A204.1 (cell line): Measurements from ENCODE around the gene SLC12A8.

Experiments
- FAIRE-seq: peaks from 2 replicates; lab custom pipeline; 2012; peaks lifted over from hg19 to GRCh38; lab: Jason Lieb, UNC

Gene SLC12A8

GRCh38 chr3:125186261-125186787, 26.2 kb downstream of the SLC12A8 start:
- no peak for FAIRE-seq

DNA sequence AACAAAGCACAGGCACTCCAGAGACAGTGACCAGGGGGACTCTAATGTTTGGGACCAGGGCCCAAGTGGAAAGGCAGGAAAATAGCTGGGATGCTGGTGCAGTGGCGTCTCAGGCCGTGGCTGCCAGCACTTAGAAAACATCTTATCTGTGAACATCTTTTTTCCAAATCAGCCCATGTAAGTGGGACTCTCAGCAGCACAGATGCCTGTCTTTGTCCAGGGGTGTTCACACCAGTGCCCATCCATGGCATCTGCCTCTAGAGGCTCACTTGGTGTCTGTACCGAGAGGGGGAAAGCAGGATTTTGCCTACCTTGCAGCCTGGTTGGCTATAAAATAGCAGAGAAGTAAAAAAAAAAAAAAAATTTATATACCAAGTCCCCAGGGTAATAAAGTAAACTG, 26.7 kb downstream of the SLC12A8 start:
- FAIRE-seq: no peak

- FAIRE-seq: no peak
Observed at GRCh38 chr3:125179884-125180240, 32.7 kb downstream of the SLC12A8 start.

- FAIRE-seq: no peak
Observed at GRCh38 chr3:125179143-125179883, 33.2 kb downstream of the SLC12A8 start.

DNA sequence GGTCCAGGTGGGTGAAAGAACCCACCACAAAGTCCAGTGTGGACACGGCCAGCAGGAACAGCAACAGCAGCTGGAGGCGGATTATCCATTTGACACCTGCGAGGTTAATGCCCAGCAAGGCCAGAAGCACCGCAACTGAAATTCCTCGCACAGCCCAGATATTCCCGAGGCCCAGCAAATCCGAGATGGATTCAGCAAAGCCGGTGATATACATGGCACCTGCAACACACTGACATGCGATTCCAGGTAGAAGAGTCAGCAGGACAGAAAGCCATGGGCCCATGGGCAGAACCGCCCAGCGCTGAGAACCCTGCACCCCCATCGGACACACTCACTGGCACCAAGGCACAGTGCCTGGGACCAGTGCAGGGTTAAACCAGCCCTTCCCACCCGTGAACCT, 34.8 kb downstream of the SLC12A8 start:
- FAIRE-seq: no peak

DNA sequence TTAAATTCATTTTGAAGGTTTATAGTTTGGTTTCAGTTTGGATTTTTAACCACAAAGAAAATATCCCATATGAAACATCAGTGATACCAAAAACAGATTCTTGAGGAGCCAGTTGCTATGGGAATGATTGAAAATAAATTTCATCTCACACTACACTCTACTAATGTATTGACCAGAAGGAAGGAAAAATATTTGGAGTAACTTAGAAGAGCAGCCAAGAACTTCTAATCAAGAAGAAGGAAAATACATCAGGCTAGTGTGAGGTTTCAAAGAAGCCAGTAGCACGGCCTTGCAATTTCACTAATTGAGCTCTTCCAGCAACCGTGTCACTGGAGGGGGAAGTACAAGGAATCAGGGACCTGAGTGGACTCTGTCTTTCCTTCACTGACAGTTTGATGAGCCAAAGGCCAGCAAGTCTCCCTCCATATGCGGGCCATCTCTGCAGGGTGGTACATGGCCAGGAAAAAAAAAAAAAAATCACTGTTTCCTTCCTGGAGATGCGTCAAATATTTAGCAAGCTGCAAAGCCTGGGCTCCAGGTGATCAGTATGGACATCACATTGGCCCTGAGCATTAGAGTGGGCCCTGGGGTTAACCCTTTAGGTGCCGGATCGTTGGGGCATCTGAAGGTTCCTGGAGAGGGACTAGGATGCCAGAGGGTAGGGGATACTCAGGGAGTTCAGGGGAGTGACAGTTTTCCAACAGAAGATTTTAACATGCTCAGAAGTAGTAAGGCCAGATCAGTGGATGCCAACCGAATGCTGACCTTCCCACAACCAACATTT, 37.1 kb downstream of the SLC12A8 start:
- FAIRE-seq: no peak

GRCh38 chr3:125172346-125172745, 40.2 kb downstream of the SLC12A8 start:
- FAIRE-seq: no peak

DNA sequence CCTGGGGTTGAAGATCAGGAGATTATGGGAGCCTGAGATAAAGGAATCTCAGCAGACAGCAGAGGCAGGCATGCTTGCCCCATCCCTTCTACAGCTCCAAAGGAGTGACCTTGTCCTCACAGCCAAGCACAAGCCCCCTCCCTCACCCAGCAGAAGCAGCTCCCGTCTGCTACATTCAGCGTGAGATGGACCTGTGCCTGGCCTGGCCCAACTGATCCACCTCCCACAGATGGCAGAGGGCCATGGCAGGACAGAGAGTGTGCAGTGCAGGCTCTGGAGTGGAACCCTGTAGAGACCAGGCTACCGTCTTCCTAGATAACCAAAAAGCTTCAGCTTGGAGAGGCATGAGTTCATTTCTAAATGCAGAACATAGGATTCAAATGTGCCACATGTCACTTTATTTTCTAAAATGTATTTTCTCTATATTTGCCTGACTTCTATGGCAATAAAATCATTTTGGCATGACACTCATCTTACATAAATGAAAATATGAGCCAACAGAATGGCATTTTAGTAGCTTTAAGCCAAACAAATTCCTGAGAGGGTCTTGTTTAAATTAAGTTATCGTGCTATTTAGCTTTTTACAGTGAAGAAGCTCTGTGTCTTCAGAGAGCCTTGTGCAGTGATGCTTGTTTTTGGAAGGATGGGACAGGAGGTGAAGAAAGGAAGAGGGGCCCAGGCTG, 43.7 kb downstream of the SLC12A8 start:
- no peak for FAIRE-seq

DNA sequence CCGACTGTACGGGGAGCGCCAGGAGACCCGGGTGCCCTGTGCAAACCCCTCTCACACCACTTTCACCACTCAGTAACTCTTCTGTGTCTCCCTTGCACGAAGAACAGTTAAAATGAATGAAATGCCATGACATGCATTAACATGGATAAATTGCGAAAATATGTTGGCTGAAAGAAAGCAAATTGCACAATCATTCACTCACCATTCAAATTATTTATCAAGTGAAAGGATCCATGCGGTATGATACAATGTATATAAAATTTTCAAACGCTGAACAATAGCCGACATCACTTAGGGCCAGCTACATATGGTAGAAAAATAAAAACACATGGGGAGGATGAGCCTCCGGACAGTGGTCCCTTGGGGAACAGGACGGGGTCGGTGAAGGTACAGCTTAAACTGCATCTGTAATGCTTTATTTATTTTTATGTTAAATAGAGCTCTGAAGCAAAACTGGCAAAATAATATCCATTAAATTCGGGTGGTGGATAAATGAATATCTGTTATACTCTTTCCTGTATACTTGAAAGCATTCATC, 45.9 kb downstream of the SLC12A8 start:
- no peak for FAIRE-seq

DNA sequence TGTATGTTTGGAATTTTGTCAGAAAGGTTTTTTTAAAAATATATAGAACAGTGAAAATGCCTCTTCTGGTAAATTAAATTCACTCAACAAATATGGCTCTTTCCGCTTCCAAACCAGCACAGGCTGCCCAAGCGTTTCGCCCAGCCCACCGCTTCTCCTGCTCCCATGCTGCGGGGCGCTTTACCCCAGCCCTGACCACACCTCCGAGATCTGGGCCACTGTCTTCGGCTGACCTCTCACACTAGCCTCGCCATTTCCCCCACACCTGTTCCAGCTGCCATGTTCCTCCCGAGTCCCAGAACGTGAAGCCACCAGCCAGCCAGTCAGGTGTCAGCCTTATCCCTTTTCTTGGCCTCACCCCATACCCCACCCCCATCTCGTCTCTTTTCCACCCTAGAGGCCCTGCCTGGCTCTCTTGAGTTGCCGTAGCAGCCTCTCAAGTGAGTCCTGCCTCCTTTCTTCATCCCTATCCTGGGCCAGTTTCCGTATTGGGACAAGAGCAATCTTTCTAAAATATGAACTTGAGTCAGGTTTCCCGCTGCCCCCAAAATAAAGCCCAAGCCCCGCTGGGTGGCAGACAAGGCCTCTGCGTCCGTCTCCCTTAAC, 46.5 kb downstream of the SLC12A8 start:
- no peak for FAIRE-seq

DNA sequence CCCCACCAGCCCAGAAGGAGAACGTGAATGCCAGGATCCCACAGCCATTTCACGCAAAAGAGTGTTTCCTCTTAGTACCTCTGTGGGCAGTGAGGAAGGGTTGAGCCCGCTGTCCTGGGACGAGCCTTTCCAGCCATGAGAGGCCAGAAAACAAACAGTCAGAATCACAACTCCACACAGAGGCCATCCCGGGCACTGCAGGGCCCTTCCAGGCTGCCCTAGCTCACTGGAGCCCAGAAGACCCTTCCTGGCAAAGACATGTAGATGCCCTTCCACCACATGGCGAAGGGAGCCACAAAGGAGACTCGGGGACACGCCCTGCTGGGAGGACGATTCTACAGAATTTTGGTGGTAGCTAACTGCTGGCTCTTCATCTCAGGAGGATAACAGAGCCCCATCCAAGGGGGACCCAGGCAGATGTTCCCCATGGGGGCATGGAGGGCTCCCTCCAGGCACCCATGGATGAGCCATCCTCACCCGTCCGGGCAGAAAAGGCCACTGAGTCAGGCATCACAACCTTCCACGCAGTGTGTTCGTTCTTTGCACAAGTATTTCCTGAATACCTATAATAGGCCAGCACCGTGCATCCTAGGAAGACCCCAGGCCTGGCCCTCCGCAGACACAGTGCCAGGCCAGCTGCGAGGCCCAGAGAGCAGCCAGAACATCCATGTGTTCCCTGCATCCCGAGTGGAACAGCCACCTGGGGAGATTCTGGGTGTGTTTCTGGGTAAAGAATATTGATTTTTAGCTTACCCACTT, 47.2 kb downstream of the SLC12A8 start:
- FAIRE-seq: no peak

GRCh38 chr3:125163739-125164601, 48.6 kb downstream of the SLC12A8 start:
- no peak for FAIRE-seq

- FAIRE-seq: no peak
Observed at GRCh38 chr3:125161607-125162219, 50.8 kb downstream of the SLC12A8 start.

DNA sequence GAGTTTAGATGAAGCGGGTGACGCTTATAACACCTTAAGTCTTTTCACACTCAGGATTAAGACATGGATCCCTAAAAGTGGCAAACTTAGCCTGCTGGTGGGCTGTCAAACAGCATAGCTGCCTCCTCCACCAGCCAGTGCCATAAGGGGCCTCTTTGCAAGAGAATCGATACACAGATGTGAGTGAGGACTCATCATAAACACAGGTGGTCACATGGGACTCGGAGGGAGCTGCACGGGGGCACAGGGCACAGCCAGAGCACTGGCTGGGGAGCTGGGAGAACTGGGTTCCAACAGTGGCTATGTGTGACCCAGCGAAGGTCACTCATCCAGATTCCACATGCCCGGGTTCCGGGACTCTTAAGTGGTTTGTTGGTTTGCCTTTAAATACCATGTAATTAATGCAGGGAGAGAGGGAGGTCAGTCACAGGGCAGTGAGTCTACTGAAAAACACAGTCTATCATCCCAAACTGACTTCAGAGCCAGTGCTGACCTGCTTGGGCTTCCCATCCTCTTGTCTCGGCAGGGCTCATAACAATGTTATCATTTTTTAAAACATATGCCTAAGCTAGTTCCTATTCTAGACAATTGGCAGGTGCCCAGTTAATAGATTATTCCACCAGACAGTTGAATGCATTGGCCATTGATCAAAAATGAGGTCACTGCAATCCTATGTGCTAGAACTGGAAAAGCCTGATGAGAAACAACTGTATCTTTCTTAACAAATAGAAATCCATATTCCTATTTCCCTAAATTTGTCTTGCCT, 51.8 kb downstream of the SLC12A8 start:
- FAIRE-seq: no peak

GRCh38 chr3:125157183-125157582, 55.4 kb downstream of the SLC12A8 start:
- FAIRE-seq: no peak

GRCh38 chr3:125156456-125156855, 56.1 kb downstream of the SLC12A8 start:
- FAIRE-seq: no peak

GRCh38 chr3:125154800-125155269, 57.7 kb downstream of the SLC12A8 start:
- FAIRE-seq: no peak

GRCh38 chr3:125154110-125154509, 58.4 kb downstream of the SLC12A8 start:
- FAIRE-seq: no peak

GRCh38 chr3:125152951-125153350, 59.6 kb downstream of the SLC12A8 start:
- no peak for FAIRE-seq
